ENCODE measurements around the gene FAM32A. TPM values are rescaled to one million over a fixed set of nuclear protein-coding genes. Genes with fewer than 3 reads are reported as not detected.
A peak's percentile ranks its signal among the peaks of the same experiment; 100 is the strongest.

Gene FAM32A
- total RNA-seq, 2 experiments from 2014 or later: 43.8 to 44.3 TPM

DNA sequence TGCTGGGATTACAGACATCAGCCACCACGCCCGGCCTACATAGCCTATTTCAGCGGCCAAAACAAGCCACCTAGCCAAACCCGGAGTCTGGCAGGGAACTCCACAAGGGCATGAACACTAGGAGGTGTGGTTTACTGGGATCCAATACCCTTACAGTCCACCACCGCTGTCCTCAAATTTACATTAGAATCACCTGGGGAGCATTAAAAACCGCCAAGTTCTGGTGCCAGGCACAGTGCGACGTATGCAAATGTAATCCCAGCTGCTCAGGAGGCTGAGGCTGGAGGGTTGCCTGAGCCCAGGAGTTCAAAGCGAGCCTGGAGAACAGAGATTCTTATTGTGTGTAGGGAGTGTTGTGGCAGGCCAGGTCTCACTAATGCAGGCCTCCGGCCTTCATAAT lies 8.3 kb downstream of the FAM32A start:
- ChIA-PET CTCF (interaction anchor here (2.6 kb wide), 1 partner anchor 8 kb away, joined by 14 read pairs; the partner anchor contains the start of gene FAM32A), POLR2A (no interaction called here)
- H3K9me3 Mint-ChIP-seq: no peaks in the 10 kb centered on the region
- H3K27ac Mint-ChIP-seq: no peak overlapping the region
- intact Hi-C loops (cut with micrococcal nuclease): no loop called here
- H3K4me3 Mint-ChIP-seq: no peak overlapping the region
- peaks cover 22% of the 10 kb centered on the region for H3K36me3 Mint-ChIP-seq
- no peak for DNase-seq
- peaks cover 7% of the 10 kb centered on the region for H3K4me1 Mint-ChIP-seq (ENCODE audit: low read depth)
- H3K27me3 Mint-ChIP-seq: no peaks in the 10 kb centered on the region

DNA sequence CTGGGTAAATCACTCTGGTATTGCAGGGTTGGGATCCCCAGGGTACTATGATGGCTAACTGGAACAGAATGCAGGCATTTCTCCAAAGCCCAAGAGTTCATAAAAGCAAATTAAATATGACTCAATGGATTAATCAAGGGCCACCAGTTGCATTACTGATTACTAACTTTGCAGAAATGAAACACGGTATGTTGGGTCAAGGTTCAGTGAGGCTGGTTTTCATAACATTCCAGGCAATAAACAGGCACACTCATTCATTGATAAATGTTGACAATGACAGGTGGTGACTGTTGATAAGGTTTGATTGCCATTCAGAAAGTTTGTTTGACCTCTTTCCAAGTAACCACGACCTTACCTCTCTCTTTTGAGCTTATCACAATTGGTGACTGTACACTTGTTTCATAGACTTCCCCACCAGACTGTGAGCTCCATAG lies 12.0 kb downstream of the FAM32A start:
- intact Hi-C loops (cut with micrococcal nuclease): loop anchor here (1.0 to 5.0 kb wide), 3 partner anchors 12 to 299 kb away; partner anchors contain the start of genes C19orf44, CALR3 and FAM32A
- Mint-ChIP-seq H3K4me1 (ENCODE audit: low read depth) (peaks cover 36% of the 10 kb centered on the region), H3K27ac (peak overlapping the region; percentile 92), H3K27me3 (no peaks in the 10 kb centered on the region), H3K4me3 (peak overlapping the region; percentile 97), H3K36me3 (peaks cover 9% of the 10 kb centered on the region), H3K9me3 (no peaks in the 10 kb centered on the region)
- CTCF ChIA-PET: interaction anchor here (1.0 to 2.4 kb wide), 6 partner anchors 8 to 179 kb away, joined by 3 to 20 read pairs (median 4); partner anchors contain the start of gene FAM32A
- POLR2A ChIA-PET: interaction anchor here (1.0 to 1.8 kb wide), 4 partner anchors 9 to 155 kb away, joined by 3 to 11 read pairs (median 4); partner anchors contain the start of genes FAM32A and TPM4
- no peak for DNase-seq

DNA sequence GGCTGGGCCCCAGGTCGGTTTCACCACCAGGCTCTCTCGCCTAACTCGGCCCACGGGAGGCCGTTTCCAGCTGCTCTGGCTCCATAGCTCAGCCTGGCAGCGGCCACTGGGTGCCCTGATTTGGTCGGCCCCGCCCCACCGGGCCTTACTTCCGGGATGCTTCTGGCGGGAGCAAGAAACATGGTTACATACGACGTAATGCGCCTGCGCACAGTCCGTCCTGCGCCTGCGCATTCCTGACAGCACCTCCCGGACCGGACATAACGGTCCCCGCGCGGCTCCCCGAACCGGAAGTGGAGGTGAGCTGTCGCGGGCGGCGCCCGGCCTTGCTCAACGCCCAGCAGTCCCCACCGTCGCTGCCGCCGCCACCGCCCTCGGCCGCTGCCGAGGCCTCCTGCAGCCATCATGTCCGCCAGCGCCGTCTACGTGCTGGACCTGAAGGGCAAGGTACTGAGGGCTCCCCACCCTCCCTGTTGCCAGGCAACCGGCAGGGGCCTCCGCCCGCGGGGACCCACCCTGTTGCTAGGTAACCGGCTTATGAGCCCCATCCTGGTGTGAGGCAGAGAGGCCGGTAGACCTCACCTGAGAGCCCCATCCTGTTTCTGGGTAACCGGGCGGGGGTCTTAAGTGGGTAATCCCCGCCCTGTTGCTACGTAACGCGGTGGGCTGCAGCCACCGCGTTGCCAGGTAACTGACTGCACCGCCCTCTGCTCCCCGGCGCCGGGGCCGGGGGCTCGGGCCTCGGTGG lies 12.6 kb downstream of the FAM32A start, which contains the start of gene AP1M1:
AP1M1 (plus strand) TSS at position 290 of the 748 bp plus-strand sequence; CDS start at position 406, 116 bp downstream.
- peaks cover 41% of the 10 kb centered on the region for H3K4me1 Mint-ChIP-seq (ENCODE audit: low read depth)
- CTCF ChIA-PET: interaction anchor here (0.7 to 2.4 kb wide), 8 partner anchors 9 to 282 kb away, joined by 3 to 20 read pairs (median 4); partner anchors contain the start of gene FAM32A
- H3K27ac Mint-ChIP-seq: peak within 1 kb of the TSS; percentile 92
- peaks cover 14% of the 10 kb centered on the region for H3K36me3 Mint-ChIP-seq
- H3K9me3 Mint-ChIP-seq: no peaks in the 10 kb centered on the region
- H3K27me3 Mint-ChIP-seq: no peaks in the 10 kb centered on the region
- intact Hi-C loops (cut with micrococcal nuclease): loop anchor here (1.0 to 5.0 kb wide), 3 partner anchors 12 to 299 kb away; partner anchors contain the start of genes C19orf44, CALR3 and FAM32A
- peak; percentile 99 for DNase-seq
- peak within 1 kb of the TSS; percentile 97 for H3K4me3 Mint-ChIP-seq
- POLR2A ChIA-PET: interaction anchor here (1.0 to 1.8 kb wide), 4 partner anchors 9 to 156 kb away, joined by 3 to 11 read pairs (median 4); partner anchors contain the start of genes FAM32A and TPM4

DNA sequence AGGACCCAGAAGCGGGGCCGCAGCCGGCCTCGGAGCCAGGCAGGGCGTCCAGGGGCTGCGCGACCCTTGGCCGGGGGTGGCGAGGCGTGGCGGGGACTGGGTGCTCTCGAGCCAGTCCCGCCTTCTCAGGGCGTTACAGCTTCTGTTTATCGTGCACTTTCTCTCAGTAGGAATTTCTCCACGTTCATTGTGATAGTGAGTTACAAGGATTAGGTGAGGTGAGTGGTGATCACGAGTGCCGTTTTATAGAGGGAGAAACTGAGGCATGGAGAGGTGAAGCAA lies 13.1 kb downstream of the FAM32A start:
- Mint-ChIP-seq H3K4me1 (ENCODE audit: low read depth) (peaks cover 43% of the 10 kb centered on the region), H3K36me3 (peaks cover 15% of the 10 kb centered on the region), H3K27me3 (no peaks in the 10 kb centered on the region), H3K9me3 (no peaks in the 10 kb centered on the region), H3K27ac (peak overlapping the region; percentile 49), H3K4me3 (peak overlapping the region; percentile 83)
- ChIA-PET CTCF (interaction anchor here (0.7 to 2.4 kb wide), 8 partner anchors 10 to 282 kb away, joined by 3 to 20 read pairs (median 4); partner anchors contain the start of gene FAM32A), POLR2A (interaction anchor here (0.6 to 1.8 kb wide), 3 partner anchors 12 to 122 kb away, joined by 3 to 11 read pairs (median 4); partner anchors contain the start of genes FAM32A and TPM4)
- DNase-seq: no peak
- intact Hi-C loops (cut with micrococcal nuclease): loop anchor here (5.0 kb wide), 1 partner anchor 174 kb away; no protein-coding TSS in a partner anchor

DNA sequence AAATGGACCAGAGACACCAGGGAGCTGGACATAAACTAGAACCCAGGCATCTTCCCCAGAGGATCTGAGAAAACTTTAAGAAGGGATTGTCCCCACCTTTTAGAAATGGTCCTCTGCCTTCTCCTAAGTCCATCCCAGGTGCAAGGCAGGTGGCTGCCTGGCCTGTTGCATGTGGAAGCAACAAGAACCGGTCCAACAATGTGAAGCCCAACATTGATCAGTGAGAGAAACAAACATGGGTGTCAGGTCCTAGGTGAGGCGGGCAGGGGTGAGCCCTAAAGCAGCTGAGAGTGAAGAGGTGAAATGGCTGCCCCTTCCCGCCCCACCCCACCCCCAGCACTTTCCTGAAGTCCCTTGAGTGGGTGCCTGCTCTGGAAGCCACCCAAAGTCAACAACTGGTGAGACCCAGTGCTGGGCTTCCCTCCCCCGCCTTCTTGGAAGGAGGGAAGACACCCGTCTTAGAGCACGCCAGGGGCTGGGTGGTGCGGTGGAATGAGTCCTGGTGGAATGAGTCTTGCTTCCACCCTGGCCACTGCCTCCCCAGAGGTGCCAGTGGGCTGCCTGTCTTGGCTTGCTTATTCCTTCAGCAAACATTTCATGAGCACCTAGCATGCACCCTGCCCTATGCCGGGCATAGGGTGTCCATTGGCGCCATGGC lies 14.2 kb downstream of the FAM32A start:
- H3K4me3 Mint-ChIP-seq: peak overlapping the region; percentile 83
- H3K9me3 Mint-ChIP-seq: no peaks in the 10 kb centered on the region
- H3K27ac Mint-ChIP-seq: peak overlapping the region; percentile 49
- no peak for DNase-seq
- H3K36me3 Mint-ChIP-seq: peaks cover 23% of the 10 kb centered on the region
- peaks cover 43% of the 10 kb centered on the region for H3K4me1 Mint-ChIP-seq (ENCODE audit: low read depth)
- POLR2A ChIA-PET: no interaction called here
- intact Hi-C loops (cut with micrococcal nuclease): loop anchor here (5.0 kb wide), 1 partner anchor 173 kb away; no protein-coding TSS in a partner anchor
- H3K27me3 Mint-ChIP-seq: no peaks in the 10 kb centered on the region
- CTCF ChIA-PET: interaction anchor here (2.3 to 2.4 kb wide), 2 partner anchors 14 to 157 kb away, joined by 12 to 20 read pairs; partner anchors contain the start of gene FAM32A

DNA sequence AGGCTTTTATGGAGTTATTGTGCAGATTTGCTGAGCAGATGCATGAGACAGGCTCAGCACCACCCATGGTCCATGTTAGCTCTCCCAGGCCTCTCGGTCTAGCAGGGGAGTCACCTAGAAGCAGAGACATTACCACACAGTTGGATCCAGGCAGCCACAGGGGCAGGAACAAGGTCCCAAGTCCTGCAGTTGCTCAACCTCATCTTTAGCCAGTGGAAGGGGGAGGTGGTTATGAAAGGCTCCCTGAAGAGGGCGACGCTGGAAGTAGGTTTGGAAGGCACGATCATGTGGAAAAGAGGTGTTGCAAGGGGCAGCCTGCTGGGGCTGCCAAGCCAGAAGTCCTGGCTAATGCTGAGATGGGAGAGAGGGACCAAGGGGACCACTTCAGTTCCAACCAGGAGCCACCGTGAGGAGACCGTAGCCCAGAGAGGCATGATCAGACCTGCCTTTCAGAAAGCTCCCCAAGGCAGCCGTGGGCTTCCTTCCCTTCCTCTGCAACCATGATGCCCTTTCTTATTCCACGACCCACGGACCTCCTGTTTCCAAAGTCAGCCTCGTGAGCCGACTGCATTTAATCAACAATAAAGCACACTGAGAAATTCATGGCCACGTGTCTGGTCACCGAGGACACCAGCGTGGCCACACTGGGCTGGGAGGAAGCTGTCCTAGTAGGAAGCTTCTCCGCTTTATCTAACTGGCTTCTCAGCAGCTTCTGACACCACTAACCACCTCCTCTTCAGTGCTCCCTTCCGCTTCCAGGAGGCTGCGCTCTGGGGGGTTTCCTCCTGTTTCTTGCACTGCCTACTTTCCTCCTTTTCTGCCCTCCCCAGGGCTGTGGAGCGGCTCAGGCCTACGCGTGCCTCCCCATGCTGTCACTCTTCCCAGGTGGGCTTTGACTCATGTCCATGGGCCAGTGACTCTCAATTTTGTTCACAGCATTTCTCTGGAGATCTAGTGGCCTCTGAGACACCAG lies 15.1 kb downstream of the FAM32A start:
- H3K4me3 Mint-ChIP-seq: no peak overlapping the region
- peak overlapping the region; percentile 21 for H3K27ac Mint-ChIP-seq
- ChIA-PET POLR2A (no interaction called here), CTCF (no interaction called here)
- no peaks in the 10 kb centered on the region for H3K9me3 Mint-ChIP-seq
- H3K4me1 Mint-ChIP-seq (ENCODE audit: low read depth): peaks cover 43% of the 10 kb centered on the region
- intact Hi-C loops (cut with micrococcal nuclease): no loop called here
- H3K27me3 Mint-ChIP-seq: no peaks in the 10 kb centered on the region
- H3K36me3 Mint-ChIP-seq: peaks cover 27% of the 10 kb centered on the region
- peak; percentile 7 for DNase-seq

DNA sequence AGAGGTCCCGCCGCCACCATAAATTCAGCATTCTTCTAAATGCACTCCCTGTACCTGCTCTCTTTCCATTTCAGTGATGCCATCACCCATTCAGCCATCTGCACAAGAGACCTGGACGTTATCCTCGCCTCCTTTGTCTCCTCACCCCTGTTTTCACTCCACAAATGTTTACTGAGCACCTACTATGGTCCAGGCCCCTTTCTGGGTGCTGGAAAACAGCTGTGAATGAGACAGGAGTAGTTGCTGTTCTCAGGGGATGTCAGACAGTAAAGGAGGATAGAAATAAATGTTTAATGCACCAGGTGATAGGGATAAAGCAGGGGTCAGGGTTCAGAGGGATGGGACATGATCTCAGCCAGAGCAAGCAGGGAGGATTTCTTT lies 15.8 kb downstream of the FAM32A start:
- Mint-ChIP-seq H3K27me3 (no peaks in the 10 kb centered on the region), H3K4me3 (no peak overlapping the region), H3K27ac (peak overlapping the region; percentile 14), H3K9me3 (no peaks in the 10 kb centered on the region), H3K4me1 (ENCODE audit: low read depth) (peaks cover 43% of the 10 kb centered on the region), H3K36me3 (peaks cover 27% of the 10 kb centered on the region)
- ChIA-PET CTCF (interaction anchor here (1.1 kb wide), 1 partner anchor 16 kb away, joined by 3 read pairs; the partner anchor contains the start of gene FAM32A), POLR2A (no interaction called here)
- intact Hi-C loops (cut with micrococcal nuclease): no loop called here
- DNase-seq: peak; percentile 2

DNA sequence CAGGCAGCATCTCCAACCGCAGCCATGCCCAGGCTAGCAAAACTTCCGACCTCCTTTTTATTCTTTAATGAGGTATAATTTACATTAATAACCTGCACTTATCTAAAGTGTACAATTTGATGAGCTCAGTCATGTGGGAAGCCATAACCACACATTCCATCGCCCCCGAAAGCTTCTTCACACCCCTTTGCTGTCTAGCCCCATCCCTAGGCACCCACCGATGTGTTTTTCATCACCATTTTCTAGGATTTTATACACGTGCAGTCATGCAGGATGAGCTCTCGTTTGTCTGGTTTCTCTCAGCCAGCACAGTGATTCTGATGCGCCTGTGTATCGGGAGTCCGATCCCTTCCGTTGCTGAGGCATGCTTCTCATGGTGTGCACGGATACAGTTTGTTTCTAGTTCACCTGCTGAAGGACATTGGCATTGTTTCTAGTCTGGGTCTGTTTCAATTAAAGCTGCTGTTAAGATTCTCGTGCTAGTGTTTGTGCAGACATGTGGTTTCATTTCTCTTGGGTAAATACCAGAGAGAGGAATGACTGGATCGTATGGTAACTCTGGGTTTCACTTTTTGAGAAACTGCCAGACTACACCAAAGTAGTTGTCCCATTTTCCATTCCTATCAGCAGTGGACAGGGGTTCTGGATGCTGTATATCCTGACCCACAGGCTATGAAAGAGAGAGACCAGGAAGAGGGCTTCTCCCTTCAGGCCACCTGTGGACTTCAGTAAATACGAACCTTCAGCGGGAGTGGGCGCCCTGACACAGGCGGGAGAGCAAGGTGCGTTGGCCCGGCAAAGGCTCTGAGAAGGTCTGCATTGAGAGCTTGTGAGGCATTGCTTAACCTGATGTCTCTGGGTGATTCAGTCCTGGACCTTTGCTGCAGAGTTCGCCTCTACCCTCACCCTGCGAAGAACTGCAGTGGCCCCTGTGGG lies 17.4 kb downstream of the FAM32A start:
- H3K27ac Mint-ChIP-seq: peak overlapping the region; percentile 43
- no peaks in the 10 kb centered on the region for H3K9me3 Mint-ChIP-seq
- peaks cover 51% of the 10 kb centered on the region for H3K4me1 Mint-ChIP-seq (ENCODE audit: low read depth)
- CTCF ChIA-PET: interaction anchor here (0.9 to 1.2 kb wide), 2 partner anchors 9 to 181 kb away, joined by 3 read pairs; no protein-coding TSS in a partner anchor
- peaks cover 33% of the 10 kb centered on the region for H3K36me3 Mint-ChIP-seq
- no peaks in the 10 kb centered on the region for H3K27me3 Mint-ChIP-seq
- POLR2A ChIA-PET: interaction anchor here (0.8 kb wide), 1 partner anchor 17 kb away, joined by 3 read pairs; the partner anchor contains the start of gene FAM32A
- intact Hi-C loops (cut with micrococcal nuclease): no loop called here
- DNase-seq: peak; percentile 10
- H3K4me3 Mint-ChIP-seq: no peak overlapping the region

DNA sequence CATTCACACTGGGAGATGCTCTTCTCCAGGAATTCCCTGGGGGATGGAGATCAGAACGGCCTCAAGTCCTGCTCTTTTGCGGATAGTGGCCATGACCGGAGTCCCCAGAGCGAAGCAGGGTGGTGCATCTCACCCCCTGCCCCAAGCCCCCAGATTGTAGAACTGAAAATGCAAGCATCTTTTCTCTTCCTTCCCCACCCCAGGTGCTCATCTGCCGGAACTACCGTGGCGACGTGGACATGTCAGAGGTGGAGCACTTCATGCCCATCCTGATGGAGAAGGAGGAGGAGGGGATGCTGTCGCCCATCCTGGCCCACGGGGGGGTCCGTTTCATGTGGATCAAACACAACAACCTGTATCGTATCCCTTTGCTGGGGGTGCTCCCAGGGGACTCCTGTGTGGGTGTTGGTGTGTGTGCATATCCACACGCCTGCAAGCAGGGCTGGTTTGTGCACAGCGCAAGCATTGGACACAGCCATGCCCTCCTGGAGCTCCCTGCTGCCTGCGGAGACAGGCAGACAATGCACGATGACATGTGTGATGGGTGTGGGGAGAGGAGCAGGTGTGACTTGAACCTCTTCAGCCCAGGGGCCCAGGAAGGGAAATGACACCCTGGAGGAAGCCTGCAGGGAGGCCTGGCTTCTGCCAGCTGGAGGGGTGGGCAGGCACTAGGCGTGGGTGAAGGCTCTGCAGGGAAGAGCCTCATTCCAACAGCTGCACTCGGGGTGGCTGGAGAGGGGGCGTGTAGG lies 18.2 kb downstream of the FAM32A start:
- Mint-ChIP-seq H3K9me3 (no peaks in the 10 kb centered on the region), H3K27me3 (no peaks in the 10 kb centered on the region), H3K27ac (no peak overlapping the region), H3K36me3 (peaks cover 34% of the 10 kb centered on the region), H3K4me1 (ENCODE audit: low read depth) (peaks cover 58% of the 10 kb centered on the region), H3K4me3 (no peak overlapping the region)
- peak; percentile 4 for DNase-seq
- ChIA-PET CTCF (interaction anchor here (0.9 kb wide), 1 partner anchor 9 kb away, joined by 3 read pairs; no protein-coding TSS in a partner anchor), POLR2A (interaction anchor here (0.5 to 0.8 kb wide), 2 partner anchors 18 to 84 kb away, joined by 3 to 4 read pairs; partner anchors contain the start of gene FAM32A)
- intact Hi-C loops (cut with micrococcal nuclease): no loop called here

DNA sequence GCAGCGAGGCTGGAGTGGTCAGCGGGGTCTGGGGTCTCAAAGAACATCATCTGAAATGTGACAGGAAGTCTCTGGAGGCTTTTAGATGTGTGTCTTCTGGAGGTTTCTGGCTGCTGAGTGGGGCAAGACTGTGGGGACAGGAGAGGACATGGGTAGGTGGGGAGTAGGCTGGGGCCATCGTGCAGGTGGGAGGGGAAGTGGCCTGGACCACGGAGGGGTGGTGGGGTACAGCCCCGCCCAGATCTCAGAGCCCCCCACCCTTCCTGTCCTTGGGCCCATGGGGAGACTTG lies 18.7 kb downstream of the FAM32A start:
- no peak overlapping the region for H3K4me3 Mint-ChIP-seq
- POLR2A ChIA-PET: interaction anchor here (0.5 kb wide), 1 partner anchor 85 kb away, joined by 4 read pairs; no protein-coding TSS in a partner anchor
- no peaks in the 10 kb centered on the region for H3K27me3 Mint-ChIP-seq
- intact Hi-C loops (cut with micrococcal nuclease): no loop called here
- H3K9me3 Mint-ChIP-seq: no peaks in the 10 kb centered on the region
- peak; percentile 4 for DNase-seq
- H3K4me1 Mint-ChIP-seq (ENCODE audit: low read depth): peaks cover 53% of the 10 kb centered on the region
- peaks cover 39% of the 10 kb centered on the region for H3K36me3 Mint-ChIP-seq
- no peak overlapping the region for H3K27ac Mint-ChIP-seq
- CTCF ChIA-PET: no interaction called here

Measured in activated CD4-positive, alpha-beta memory T cell treated with anti-CD3 and anti-CD28 coated beads for 36 hours (primary cell).